Ammon's horn (tissue), 1 donor: ENCODE data around the gene NEK6.

Experiments used
- DNase-seq: peaks from one replicate; pipeline ENCODE4 v3.0.0-alpha.2; 2016; ENCODE audit warnings: low spot score

The NEK6 gene

DNA sequence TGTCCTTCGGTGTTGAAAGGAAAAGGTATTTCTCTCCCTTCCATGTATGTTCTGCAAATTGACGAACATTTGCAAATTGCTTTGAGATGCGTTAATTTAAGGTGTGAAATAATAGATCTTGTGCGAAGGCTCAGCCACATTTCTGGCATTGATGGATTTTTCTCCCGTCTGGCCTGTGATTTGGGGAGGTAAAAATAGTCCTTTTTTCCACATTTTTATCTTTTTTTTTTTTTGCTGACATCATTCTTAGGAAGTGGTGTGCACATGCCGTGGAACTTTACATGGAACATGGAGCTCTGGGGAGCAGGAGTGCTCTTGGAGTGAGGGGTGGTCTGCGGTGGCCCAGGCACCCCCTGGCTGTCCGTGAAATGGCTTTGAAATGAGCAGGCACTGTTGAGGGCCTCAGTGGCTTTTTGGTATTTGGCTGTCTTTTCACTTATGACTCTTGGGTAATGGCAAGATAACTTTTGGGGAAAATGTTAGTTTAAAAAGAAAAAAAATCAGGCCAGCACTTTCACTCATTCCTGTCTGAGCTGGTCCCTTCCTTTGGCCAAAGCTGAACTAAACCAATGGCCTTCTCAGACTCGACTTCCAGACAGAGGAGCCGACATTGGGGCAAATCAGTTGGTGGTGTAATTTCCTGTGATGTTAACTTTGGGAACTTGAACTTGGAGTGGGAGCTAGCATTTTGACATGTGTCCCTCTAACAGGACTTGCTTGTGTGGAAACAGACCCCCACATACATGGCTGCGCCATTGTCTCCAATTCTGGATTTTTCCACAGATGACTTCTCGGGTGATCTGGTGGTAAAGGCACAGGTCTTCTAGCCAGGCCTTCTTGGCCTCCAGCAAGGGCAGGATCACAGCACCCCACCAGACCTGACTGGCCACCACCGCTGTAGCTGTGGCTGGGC lies 4.2 kb downstream of the NEK6 start:
- DNase-seq: no peak

DNA sequence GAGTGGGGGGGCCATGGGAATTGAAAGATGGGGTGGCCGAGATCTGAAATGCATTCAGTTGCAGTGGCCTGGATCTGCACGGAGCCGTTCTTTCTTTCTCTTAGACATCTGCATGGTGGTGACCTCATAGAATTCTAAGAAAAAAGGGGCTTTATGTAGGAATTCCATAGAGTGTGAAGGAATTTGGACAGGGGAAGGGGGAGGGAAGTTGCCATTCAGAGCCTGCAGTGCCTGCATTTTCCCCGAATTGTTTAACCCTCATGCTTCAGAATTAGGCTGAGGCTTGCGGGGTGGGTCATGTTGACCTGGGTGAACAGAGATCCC lies 4.9 kb downstream of the NEK6 start:
- DNase-seq: no peak

DNA sequence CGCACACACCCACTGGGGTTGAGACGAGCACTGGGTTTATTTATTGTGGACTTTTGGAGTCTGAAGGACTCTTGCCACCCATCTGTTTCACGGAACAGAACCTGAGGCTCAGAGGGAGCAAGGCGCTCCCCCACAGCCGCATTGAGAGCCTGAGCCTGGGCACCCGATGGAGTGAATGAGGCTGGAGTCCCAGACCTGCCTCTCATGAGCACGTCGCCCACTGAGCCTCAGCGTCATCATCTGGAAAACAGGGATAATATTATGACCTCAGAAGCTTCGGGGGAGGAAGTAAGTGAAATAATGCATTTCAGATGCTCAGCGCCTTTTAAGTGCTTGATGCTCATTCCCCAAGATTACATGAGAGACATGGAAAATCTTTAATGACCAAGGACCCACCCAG lies 5.5 kb downstream of the NEK6 start:
- DNase-seq: no peak

DNA sequence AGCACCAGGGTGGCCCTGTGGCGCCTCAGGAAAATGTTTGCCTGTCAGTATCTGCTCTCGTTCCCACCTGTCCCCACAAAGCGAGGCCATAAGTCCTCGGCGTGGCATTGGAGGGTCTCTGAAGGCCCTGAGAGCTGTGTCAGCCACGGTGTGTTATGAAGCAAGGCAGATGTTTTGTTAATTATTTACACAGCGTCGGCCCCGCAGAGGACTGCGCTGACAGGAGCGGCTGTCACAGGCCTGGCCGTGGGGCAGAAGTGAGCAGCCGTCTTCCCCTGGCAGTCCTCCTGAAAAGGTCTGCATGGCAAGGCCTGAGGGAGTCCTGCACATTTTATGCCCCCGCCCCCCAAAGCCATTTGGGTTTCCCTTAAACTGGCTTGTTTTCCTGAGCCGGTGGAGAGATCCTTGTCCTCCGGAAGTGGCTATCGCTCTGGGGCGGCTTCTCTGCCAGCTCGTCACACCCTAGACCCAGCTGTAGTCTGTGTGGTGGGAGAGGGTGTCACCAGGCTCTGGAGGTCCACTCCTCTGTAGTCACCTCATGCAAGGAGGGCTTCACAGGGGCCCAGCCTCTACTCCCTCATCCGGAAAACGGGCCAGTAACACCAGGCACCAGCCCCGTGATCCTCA lies 6.2 kb downstream of the NEK6 start:
- DNase-seq: no peak

DNA sequence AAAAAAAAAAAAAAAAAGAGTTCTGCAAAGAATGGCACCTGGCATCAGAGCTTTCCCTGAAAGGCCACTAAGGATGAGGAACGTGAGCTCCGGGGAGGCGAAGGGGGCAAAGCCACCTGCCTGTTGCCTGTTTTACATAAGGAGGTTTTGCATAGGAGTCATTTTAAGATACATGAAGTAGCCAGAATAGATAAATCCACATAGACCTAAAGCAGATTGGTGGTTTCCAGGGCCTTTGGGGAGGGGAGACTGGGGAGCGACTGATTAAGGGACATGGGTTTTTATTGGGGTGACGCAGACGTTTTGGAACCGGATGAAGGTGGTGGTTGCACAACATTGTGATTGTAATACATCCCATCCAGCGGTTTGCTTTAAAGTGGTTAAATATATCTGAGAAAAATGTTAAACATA lies 7.1 kb downstream of the NEK6 start:
- no peak for DNase-seq

DNA sequence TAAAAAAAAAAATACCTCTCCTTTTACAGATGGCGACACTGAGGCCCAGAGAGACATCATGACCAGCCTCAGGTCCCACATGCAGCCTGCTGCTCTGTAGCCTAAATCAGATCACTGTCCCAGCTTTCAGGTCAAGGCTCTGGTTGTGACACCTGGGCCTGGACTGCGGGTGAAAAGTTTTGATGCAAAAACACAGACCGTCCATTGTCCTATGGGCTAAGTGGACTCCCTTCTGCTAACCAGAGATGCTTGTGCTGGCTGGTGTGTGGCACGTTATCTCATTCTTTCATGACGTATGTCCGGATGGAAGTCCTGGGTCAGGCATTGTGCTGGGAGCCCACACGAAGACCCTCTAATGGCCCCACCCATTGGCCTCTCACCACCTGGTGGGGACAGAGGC lies 7.8 kb downstream of the NEK6 start:
- DNase-seq: no peak

DNA sequence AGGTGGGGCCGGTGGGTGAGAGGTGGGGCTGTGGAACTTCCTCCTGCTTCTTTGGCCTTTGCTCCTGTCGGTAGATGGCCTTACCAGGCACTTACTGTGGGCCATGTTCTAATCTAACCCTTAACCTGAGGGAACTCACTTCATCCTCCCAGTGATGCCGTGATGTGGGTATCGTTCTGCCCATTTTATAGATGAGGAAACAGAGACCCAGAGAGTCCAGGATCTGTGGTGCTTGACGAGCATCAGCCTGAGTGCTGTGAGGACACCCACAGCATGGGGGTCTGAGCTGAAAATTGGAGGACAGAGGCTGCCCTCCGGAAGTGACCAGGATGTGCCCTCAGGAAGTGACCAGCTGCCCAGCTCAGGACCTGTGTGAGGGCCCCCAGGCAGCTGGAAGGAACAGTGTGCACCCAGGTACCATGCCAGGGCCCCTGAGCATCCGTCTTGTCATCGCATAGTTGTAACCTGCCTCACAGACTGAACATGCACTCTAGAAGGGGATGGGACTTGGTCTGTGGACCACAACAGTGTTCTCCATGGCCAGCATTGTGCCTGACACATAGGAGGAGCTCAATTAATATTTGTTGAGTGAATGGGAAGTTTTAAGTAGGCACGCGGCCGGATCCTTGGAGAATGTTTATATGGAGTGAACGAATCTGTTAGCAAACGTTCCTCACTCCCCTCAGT lies 8.5 kb downstream of the NEK6 start:
- no peak for DNase-seq

DNA sequence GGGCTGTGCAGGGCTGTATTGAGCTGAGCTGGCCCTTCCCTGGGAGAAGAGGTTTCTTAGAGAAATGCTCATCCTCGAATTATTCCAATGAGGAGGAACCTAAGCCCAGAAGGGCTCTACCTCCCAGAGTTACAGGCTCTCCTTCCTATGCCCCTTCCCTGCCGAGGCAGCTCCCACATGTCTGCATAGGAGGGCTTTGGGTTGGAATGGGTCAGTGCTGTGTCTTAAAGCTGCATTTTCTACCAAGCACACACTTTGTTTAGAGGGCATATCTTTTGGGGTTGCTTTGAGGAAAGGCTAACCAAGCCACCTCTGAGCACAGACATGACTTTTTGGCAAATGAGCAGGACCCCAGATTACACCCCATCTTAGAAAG lies 9.1 kb downstream of the NEK6 start:
- DNase-seq: no peak

DNA sequence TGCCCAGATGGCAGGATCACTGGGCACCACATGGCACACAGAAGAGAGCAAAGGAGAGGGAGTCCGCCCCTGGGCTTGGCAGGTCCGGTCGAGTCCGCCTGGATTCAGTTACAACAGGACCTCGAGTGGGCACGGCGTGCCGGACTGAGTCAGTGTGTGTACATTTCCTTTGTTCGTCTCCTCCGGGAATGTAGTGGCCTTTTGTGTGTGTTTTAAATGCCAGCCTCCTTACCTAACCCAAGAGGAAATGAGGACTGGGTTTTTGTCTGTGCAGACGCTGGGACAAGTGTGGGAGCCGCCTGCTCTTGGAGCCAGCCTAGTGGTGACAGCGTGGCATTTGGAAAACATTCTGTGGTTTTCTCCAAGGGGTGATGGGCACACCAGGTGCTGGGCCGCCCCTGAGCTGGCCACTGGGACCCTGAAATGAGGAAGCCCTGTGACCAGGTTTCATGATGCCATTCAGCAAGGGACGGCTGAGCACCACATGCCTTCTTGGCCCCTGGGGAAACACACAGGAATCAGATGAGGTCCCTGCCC lies 9.6 kb downstream of the NEK6 start:
- DNase-seq: peak; percentile 64

DNA sequence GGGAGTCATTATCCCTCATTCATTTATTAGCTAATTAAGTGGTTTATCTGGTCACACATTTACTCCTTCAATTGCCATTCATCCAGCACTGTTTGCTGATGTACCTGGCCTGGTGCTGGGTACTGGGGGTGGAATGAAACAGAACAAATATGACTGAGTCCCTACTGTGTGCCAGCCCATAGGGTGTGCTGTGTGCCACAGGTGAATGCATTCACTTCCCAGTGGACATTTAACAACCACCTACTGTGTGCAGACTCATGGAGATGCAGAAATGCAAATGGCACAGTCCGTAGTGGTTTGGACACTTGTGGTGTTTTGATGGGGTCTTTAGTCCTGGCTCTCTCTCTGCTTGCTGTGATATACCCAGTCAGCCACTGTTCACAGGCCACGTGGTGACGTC lies 10.5 kb downstream of the NEK6 start:
- no peak for DNase-seq

DNA sequence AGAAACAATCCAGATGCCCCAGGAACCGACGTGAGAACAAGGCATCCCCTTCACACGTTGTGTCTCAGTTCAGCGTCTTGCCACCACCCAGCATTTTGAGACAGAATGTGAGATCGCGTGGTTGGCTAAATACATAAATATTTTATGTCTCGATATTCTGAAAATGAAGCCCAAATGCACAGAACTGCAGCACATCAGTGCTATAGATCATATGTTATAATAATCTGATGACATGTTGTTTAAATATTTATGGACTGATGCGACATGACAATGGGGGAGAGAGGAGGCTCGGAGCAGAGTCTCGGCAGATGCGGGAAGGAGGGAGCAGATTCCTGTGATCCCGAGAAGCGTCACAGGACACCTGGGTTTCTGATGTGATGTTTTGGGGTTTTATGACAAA lies 10.9 kb downstream of the NEK6 start:
- DNase-seq: no peak

DNA sequence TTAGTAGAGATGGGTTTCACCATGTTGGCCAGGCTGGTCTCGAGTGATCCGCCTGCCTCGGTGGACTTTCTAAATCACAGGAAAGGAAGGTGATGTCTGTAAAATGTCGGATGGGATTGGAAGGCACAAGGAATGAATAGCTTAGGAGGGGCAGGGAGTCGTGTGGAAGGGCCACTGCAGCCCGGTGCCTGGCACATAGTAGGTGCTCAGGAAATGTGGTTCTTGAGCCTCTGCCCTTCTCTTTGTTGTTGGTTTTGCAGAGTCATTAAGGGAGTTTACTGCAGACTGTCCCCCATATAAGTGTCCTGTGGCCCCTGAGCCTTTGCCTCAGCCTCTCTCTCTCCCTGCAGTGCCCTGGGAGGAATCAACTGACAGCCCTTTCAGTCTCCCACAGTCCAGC lies 11.8 kb downstream of the NEK6 start:
- no peak for DNase-seq

DNA sequence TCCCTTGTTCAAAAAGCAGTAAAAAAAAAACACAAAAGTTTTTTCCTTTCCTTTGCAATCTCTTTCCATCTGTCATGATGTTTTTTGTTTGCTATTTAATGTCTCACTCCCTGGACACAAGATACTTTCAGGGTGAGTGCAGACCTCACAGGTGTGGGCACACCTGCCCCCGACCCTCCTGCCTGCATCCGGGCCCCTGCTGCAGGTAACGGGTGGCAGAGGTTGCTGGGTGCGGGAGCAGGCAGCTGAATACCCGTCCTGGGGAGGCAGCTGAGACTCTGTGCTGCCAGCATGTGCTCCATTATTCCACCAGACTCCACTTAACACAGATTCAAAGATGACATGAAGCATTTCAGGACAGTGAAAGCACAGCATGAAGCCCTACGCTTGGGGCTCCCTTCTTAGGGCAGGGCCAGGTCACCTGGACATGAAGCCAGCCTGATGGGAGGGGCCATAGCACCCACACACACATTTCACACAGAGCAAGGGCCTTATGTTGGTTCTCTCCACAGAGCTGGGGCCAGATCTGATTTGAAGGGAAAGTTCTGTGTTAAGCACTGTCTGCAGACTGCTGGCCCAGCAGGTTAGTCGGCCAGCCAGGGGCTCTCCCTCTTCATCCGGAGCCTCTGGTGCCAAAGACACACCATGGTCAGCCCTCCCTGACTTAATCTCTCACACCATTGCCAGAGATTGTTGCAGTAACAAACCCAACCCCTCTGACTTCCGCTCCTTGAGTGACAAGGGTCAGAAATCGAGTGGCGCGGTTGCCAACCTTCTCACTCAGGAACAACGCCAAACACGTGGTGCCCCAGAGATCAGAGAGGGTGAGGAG lies 13.0 kb downstream of the NEK6 start:
- no peak for DNase-seq

DNA sequence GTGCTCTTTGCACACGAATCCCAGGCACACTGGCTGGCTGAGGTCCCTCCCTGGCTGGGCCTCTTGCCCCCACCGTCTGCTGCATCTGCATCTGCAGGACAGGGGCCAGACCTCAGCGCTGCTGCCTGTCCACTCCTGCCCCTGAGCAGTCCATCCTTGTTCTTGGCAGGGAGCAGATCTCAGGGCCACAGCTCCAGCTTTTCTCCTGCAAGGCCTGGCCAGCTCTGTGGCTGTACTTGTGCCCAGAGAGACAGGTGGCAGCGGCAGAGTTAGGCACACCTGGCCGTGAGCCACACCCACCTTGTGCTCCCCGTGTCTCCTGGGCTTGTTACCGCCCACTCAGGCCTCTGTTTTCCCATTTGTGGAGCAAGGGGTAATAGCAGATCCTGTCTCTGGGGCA lies 13.9 kb downstream of the NEK6 start:
- no peak for DNase-seq

DNA sequence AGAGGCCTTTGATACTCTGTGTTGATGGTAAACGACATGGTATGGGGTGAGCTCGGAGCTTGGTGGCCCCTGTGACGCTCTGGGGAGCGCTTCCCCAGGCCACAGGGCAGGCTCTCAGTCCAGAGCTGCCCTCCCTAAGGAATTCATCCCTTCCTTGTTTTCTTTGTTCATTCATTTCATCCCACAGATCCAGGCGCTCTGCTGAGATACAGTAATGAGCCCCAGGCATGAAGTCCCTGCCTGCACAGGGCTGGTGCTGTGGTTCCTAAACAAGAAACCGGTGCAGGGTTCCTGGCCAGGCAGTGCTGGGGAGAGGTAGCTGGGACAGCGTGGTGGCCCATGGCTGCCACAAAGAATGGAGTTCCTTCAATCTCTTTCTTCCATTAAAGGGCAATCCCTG lies 14.4 kb downstream of the NEK6 start:
- DNase-seq: no peak

DNA sequence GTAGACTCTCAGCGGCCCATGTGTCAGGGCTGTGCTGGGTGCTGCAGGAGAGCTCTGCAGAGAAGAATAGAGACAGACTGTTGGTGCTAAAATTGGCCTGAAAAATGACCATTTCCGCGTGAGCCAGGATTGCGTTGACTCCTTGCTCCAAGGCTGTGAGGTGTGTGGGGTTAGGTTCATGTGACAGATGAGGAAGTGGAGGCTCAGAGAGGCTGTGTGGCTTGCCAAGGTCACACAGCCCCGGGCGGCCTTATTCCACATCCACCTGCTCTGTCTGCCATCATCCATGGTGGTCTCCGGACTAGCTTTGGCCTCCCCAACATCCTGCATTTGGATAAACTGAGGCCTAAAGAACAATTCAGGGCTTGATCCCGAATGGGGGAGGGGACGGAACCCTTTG lies 15.2 kb downstream of the NEK6 start:
- no peak for DNase-seq

DNA sequence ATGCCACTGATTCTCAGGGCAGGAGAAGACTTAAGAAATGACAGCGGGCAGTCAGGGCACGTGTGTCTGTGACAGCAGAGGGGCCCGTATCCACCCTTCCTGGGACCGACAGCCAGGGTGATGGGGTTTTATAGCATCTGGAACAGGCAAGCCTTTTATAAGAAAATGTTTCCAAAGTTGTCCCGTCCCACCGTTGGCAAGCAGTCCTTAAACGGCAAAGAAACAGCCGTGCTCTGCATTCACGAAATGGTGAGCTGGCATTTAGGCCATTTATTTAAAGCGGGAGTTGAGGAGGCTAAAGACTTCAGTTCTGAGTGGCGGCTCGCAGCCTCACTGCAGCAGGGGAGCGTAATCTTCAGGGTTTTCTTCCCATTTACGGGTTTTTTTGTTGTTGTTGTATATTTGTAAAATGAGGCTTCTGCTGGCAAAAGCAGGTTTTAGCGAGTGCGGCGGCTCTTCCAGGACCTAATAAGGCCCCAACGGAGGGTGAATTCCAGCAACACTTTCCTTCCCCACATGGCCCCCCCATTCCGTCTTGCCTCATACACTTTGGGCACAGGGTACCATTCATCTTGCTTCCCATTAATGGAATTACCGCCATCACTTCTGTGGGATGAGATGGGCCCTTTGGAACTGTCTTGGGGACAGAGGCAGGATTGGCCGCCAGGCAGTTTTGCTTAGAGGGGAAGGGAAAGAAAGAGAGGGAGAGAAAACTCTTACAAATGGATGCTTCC lies 15.8 kb downstream of the NEK6 start:
- no peak for DNase-seq

DNA sequence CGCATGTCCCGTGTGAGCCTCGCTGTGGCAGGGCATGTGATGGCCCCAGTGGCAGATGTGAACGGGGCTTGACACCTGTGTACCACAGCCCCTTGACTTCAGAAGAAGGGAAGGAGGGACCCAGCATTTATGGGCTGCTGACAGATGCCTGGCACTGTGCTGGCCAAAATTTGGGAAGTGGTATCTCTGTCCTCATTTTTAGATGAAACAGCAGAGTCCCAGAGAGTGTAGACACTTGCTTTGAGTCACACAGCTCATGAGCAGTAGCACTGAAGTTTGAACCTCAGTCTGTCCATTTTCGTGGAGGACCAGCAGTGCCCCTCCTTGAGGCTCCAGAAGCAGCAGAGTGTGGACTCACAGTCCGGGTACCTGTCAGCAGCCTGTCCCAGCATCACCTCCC lies 16.5 kb downstream of the NEK6 start:
- no peak for DNase-seq

DNA sequence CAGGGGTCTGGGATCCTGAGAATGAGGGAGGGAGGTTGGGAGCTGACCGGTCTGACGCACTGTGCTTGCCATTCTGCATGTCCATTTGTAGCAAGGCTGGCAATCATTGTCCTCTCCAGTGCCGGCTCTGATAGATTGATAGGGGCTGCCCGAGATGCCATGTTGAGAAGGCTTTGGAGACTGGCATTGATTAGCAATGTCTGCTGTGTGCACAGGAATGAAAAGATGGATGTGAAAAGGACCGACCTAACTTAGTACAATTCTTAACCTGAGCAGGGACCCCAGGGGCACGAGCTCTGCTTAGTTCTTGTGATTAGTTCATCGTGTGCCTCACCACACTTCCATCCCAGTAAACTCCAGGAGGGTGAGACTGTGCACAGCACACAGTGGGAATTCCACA lies 17.0 kb downstream of the NEK6 start:
- DNase-seq: no peak

DNA sequence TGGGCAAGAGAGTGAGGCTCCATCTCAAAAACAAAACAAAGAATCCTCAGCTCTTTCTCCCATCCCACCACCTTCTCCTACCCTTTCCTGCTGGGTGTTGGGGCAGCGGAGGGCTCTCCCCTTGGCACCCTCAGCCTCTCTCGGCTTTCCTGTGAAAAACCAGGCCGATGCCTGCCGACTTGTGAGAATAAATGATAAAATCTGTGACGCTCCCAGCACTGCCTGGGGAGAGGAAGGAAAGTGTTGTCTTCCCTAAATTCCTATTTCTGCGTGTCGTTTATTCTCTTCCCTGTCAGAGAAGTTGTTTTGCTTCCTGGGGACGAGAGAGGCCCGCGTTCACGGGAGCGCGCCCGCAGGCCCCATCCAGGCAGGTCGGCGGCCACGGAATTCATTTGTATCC lies 19.7 kb downstream of the NEK6 start:
- no peak for DNase-seq

DNA sequence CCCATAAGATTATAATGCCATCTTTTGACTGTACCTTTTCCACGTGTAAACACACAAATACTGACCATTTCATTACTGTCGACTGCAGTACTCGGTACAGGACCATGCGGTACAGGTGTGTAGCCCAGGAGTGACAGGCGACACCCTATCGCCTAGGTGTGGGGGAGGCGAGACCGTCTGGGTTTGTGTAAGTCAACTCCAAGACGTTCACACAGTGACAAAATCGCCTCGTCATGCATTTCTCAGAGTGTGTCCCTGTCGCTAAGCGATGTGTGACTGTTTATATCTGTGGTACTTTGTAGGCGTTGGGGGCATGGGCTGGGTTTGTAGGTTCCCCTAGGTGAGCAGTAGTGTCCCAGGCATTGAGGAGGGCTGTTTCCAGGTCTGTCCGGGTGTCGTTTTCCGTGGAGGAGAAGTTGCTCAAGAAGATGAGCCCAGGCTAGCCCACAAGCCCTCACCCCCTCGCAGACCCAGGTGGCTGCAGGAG lies 20.3 kb downstream of the NEK6 start:
- no peak for DNase-seq
